ENCODE data around the gene ZBTB42.
A peak's percentile ranks its signal among the peaks of the same experiment; 100 is the strongest.
"Not testable (repeated sequence)": the region's sequence is repeated elsewhere in the genome, so short reads cannot be mapped to it uniquely, and the experiment has no call there.

ZBTB42 gene

GRCh38 chr14:104804481-104805325, 3.8 kb downstream of the ZBTB42 start:
- DNase-seq (ENCODE audit: low spot score in 2 of 2) (no peak), ATAC-seq (no peak)
- no peaks in the 10 kb centered on the region for H3K36me3 Mint-ChIP-seq
- H3K9me3 Mint-ChIP-seq, result no peaks in the 10 kb centered on the region
- no peak overlapping the region for H3K27ac Mint-ChIP-seq
- H3K4me1 Mint-ChIP-seq, result peaks cover 22% of the 10 kb centered on the region
- H3K4me3 Mint-ChIP-seq, result no peak overlapping the region

GRCh38 chr14:104805326-104805678, 4.4 kb downstream of the ZBTB42 start:
- peaks cover 22% of the 10 kb centered on the region for H3K4me1 Mint-ChIP-seq
- no peaks in the 10 kb centered on the region for H3K36me3 Mint-ChIP-seq
- no peak for DNase-seq (ENCODE audit: low spot score in 2 of 2)
- no peak overlapping the region for H3K4me3 Mint-ChIP-seq
- no peaks in the 10 kb centered on the region for H3K9me3 Mint-ChIP-seq
- no peak overlapping the region for H3K27ac Mint-ChIP-seq
- ATAC-seq, result no peak

- DNase-seq (ENCODE audit: low spot score in 2 of 2) (no peak), ATAC-seq (no peak)
- Mint-ChIP-seq H3K36me3 (peaks cover 5% of the 10 kb centered on the region), H3K4me1 (peaks cover 21% of the 10 kb centered on the region), H3K27ac (no peak overlapping the region), H3K4me3 (no peak overlapping the region), H3K9me3 (no peaks in the 10 kb centered on the region)
Observed at GRCh38 chr14:104805941-104806624, 5.2 kb downstream of the ZBTB42 start.

- Mint-ChIP-seq H3K27ac (peak overlapping the region; percentile 40), H3K4me3 (no peak overlapping the region), H3K4me1 (peaks cover 14% of the 10 kb centered on the region), H3K9me3 (no peaks in the 10 kb centered on the region), H3K36me3 (peaks cover 5% of the 10 kb centered on the region)
- DNase-seq (ENCODE audit: low spot score in 2 of 2), result no peak
- no peak for ATAC-seq
Observed at GRCh38 chr14:104806625-104807465, 5.9 kb downstream of the ZBTB42 start.

- Mint-ChIP-seq H3K27ac (no peak overlapping the region), H3K9me3 (no peaks in the 10 kb centered on the region), H3K4me3 (no peak overlapping the region), H3K4me1 (peaks cover 7% of the 10 kb centered on the region), H3K36me3 (peaks cover 5% of the 10 kb centered on the region)
- DNase-seq (ENCODE audit: low spot score in 2 of 2), result no peak
- ATAC-seq, result no peak
Observed at GRCh38 chr14:104808456-104808855, 7.6 kb downstream of the ZBTB42 start.

GRCh38 chr14:104810316-104810715, 9.4 kb downstream of the ZBTB42 start:
- no peak for DNase-seq (ENCODE audit: low spot score in 2 of 2)
- no peaks in the 10 kb centered on the region for H3K9me3 Mint-ChIP-seq
- H3K36me3 Mint-ChIP-seq, result peaks cover 10% of the 10 kb centered on the region
- H3K4me3 Mint-ChIP-seq, result no peak overlapping the region
- peaks cover 15% of the 10 kb centered on the region for H3K4me1 Mint-ChIP-seq
- no peak overlapping the region for H3K27ac Mint-ChIP-seq
- ATAC-seq, result no peak

GRCh38 chr14:104813286-104813685, 12.4 kb downstream of the ZBTB42 start:
- Mint-ChIP-seq H3K27ac (no peak overlapping the region), H3K4me1 (peaks cover 15% of the 10 kb centered on the region), H3K36me3 (peaks cover 21% of the 10 kb centered on the region), H3K4me3 (no peak overlapping the region), H3K9me3 (no peaks in the 10 kb centered on the region)
- ATAC-seq (no peak), DNase-seq (ENCODE audit: low spot score in 2 of 2) (no peak)

GRCh38 chr14:104814701-104815100, 13.8 kb downstream of the ZBTB42 start:
- ATAC-seq; H3K27ac Mint-ChIP-seq; DNase-seq (ENCODE audit: low spot score in 2 of 2); H3K9me3 Mint-ChIP-seq: not testable (repeated sequence)
- Mint-ChIP-seq H3K4me3 (peak overlapping the region; percentile 89), H3K4me1 (peaks cover 15% of the 10 kb centered on the region), H3K36me3 (peaks cover 21% of the 10 kb centered on the region)

GRCh38 chr14:104816616-104816884, 15.6 kb downstream of the ZBTB42 start:
- Mint-ChIP-seq H3K36me3 (peaks cover 15% of the 10 kb centered on the region), H3K27ac (peak overlapping the region; percentile 95), H3K9me3 (no peaks in the 10 kb centered on the region), H3K4me1 (peaks cover 15% of the 10 kb centered on the region), H3K4me3 (peak overlapping the region; percentile 89)
- ATAC-seq (no peak), DNase-seq (ENCODE audit: low spot score in 2 of 2) (no peak)

GRCh38 chr14:104817930-104818713, 17.2 kb downstream of the ZBTB42 start:
- peaks cover 15% of the 10 kb centered on the region for H3K4me1 Mint-ChIP-seq
- no peaks in the 10 kb centered on the region for H3K9me3 Mint-ChIP-seq
- no peak overlapping the region for H3K27ac Mint-ChIP-seq
- H3K4me3 Mint-ChIP-seq, result peak overlapping the region; percentile 89
- no peak for ATAC-seq
- peaks cover 15% of the 10 kb centered on the region for H3K36me3 Mint-ChIP-seq
- DNase-seq (ENCODE audit: low spot score in 2 of 2), result no peak

- Mint-ChIP-seq H3K4me3 (no peak overlapping the region), H3K9me3 (no peaks in the 10 kb centered on the region), H3K36me3 (peaks cover 15% of the 10 kb centered on the region), H3K27ac (no peak overlapping the region), H3K4me1 (peaks cover 15% of the 10 kb centered on the region)
- ATAC-seq (no peak), DNase-seq (ENCODE audit: low spot score in 2 of 2) (no peak)
Observed at GRCh38 chr14:104818714-104819161, 17.8 kb downstream of the ZBTB42 start.

- Mint-ChIP-seq H3K4me1 (peaks cover 9% of the 10 kb centered on the region), H3K4me3 (no peak overlapping the region), H3K9me3 (peaks cover under 1% of the 10 kb centered on the region), H3K36me3 (peaks cover 14% of the 10 kb centered on the region), H3K27ac (no peak overlapping the region)
- ATAC-seq (no peak), DNase-seq (ENCODE audit: low spot score in 2 of 2) (no peak)
Observed at GRCh38 chr14:104819361-104819781, 18.5 kb downstream of the ZBTB42 start.

- ATAC-seq (no peak), DNase-seq (ENCODE audit: low spot score in 2 of 2) (no peak)
- Mint-ChIP-seq H3K4me3 (no peak overlapping the region), H3K36me3 (peaks cover 11% of the 10 kb centered on the region), H3K9me3 (peaks cover 6% of the 10 kb centered on the region), H3K4me1 (peaks cover 19% of the 10 kb centered on the region), H3K27ac (no peak overlapping the region)
Observed at GRCh38 chr14:104820669-104821228, 19.8 kb downstream of the ZBTB42 start.

- H3K27ac Mint-ChIP-seq, result no peak overlapping the region
Observed at GRCh38 chr14:104821229-104821945, 20.5 kb downstream of the ZBTB42 start.

More at GRCh38 chr14:104821229-104821945, 20.5 kb downstream of the ZBTB42 start:
- Mint-ChIP-seq H3K4me1 (peaks cover 21% of the 10 kb centered on the region), H3K36me3 (peaks cover 7% of the 10 kb centered on the region), H3K4me3 (no peak overlapping the region), H3K9me3 (peaks cover 6% of the 10 kb centered on the region)
- DNase-seq (ENCODE audit: low spot score in 2 of 2) (no peak), ATAC-seq (no peak)
